ENCODE results near the gene RPS24.

Gene RPS24

GRCh38 chr10:78029269-78030226 lies 4.1 kb upstream of the RPS24 start, which contains the start of gene POLR3A:
TSS of gene POLR3A (minus strand) at chr10:78029515. CDS start at chr10:78029407, 108 bp downstream.
- H3K4me3 Mint-ChIP-seq: peak within 1 kb of the TSS; percentile 99 to 100 (median 99)
- TF ChIP-seq CTCF (IDR thresholded peaks at IDR 0.05; ENCODE audit: unreplicated experiment in 3 of 3): peak; percentile 75 to 89 (median 84)
- peaks cover 23% of the 10 kb centered on the region for H3K36me3 Mint-ChIP-seq (ENCODE audit: low read depth)
- peak within 1 kb of the TSS; percentile 80 to 91 (median 91) for H3K27ac Mint-ChIP-seq
- no peaks in the 10 kb centered on the region for H3K27me3 Mint-ChIP-seq (ENCODE audit: low read depth)
- peaks cover 19% of the 10 kb centered on the region for H3K4me1 Mint-ChIP-seq
- H3K9me3 Mint-ChIP-seq: no peaks in the 10 kb centered on the region

- TF ChIP-seq CTCF (IDR thresholded peaks at IDR 0.05; ENCODE audit: unreplicated experiment in 3 of 3): no peak
- Mint-ChIP-seq H3K27ac (peak overlapping the region; percentile 65 to 84 (median 83)), H3K4me1 (peaks cover 47% of the 10 kb centered on the region), H3K4me3 (peak overlapping the region; percentile 89 to 96 (median 93)), H3K36me3 (ENCODE audit: low read depth) (peaks cover 32% of the 10 kb centered on the region), H3K9me3 (no peaks in the 10 kb centered on the region), H3K27me3 (ENCODE audit: low read depth) (no peaks in the 10 kb centered on the region)
These were observed 351 bp upstream of the RPS24 start for GRCh38 chr10:78033387-78033636.

GRCh38 chr10:78035025-78035424 lies 1.4 kb downstream of the RPS24 start:
- no peaks in the 10 kb centered on the region for H3K9me3 Mint-ChIP-seq
- H3K27me3 Mint-ChIP-seq (ENCODE audit: low read depth): no peaks in the 10 kb centered on the region
- H3K4me1 Mint-ChIP-seq: peaks cover 49% of the 10 kb centered on the region
- H3K36me3 Mint-ChIP-seq (ENCODE audit: low read depth): peaks cover 47% of the 10 kb centered on the region
- no peak for TF ChIP-seq CTCF (IDR thresholded peaks at IDR 0.05; ENCODE audit: unreplicated experiment in 3 of 3)
- H3K27ac Mint-ChIP-seq: peak overlapping the region in 2 of 3 experiments; percentile 65 to 84
- H3K4me3 Mint-ChIP-seq: peak overlapping the region; percentile 89 to 96 (median 93)

- Mint-ChIP-seq H3K27ac (peak overlapping the region in 1 of 3 experiments; percentile 84), H3K4me3 (peak overlapping the region; percentile 89 to 96 (median 93)), H3K9me3 (no peaks in the 10 kb centered on the region), H3K27me3 (ENCODE audit: low read depth) (no peaks in the 10 kb centered on the region), H3K4me1 (peaks cover 49% of the 10 kb centered on the region), H3K36me3 (ENCODE audit: low read depth) (peaks cover 48% of the 10 kb centered on the region)
- TF ChIP-seq CTCF (IDR thresholded peaks at IDR 0.05; ENCODE audit: unreplicated experiment in 3 of 3): no peak
These were observed 1.8 kb downstream of the RPS24 start for GRCh38 chr10:78035437-78035836.

GRCh38 chr10:78035933-78036583 lies 2.4 kb downstream of the RPS24 start:
- H3K4me3 Mint-ChIP-seq: peak overlapping the region; percentile 89 to 96 (median 93)
- H3K27me3 Mint-ChIP-seq (ENCODE audit: low read depth): no peaks in the 10 kb centered on the region
- H3K36me3 Mint-ChIP-seq (ENCODE audit: low read depth): peaks cover 54% of the 10 kb centered on the region
- H3K4me1 Mint-ChIP-seq: peaks cover 54% of the 10 kb centered on the region
- no peaks in the 10 kb centered on the region for H3K9me3 Mint-ChIP-seq
- no peak overlapping the region for H3K27ac Mint-ChIP-seq
- no peak for TF ChIP-seq CTCF (IDR thresholded peaks at IDR 0.05; ENCODE audit: unreplicated experiment in 3 of 3)

All from nephron (organoid).